ENCODE measurements around the gene FAM163B. TPM values are rescaled to one million over a fixed set of nuclear protein-coding genes. Genes with fewer than 3 reads are reported as not detected.
"Not testable (repeated sequence)": the region's sequence is repeated elsewhere in the genome, so short reads cannot be mapped to it uniquely, and the experiment has no call there.

FAM163B gene
- total RNA-seq, 2 donors from 2014 or later: not detected

DNA sequence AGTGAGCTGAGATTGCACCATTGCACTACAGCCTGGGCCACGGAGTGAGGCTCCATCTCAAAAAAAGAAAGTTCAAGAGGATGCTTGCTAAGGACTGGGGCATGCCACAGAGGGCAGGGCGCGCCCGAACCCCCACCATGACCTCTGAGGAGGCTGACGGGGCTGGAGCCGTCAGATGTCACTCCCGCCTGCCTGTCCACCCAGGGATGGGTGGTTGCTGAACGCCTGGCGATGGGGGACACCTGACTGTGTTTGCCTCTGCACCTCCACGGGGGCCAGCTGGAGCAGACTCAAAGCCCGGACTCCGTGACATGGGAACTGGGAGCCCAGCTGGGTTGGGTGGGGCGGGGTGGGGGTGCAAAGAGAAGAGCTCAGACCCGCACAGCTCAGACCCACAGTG, 42.8 kb downstream of the FAM163B start:
- Histone ChIP-seq H3K4me3 (ENCODE audit: low read length) (no peak overlapping the region), H3K9ac (ENCODE audit: extremely low read depth, low read length, poor library complexity, severe bottlenecking) (no peak overlapping the region), H3K36me3 (ENCODE audit: control insufficient read depth, insufficient read depth, low read length) (no peaks in the 10 kb centered on the region), H3K9me3 (ENCODE audit: control insufficient read depth, low read length) (no peaks in the 10 kb centered on the region), H3K27me3 (ENCODE audit: control insufficient read depth, insufficient read depth, low read length, poor library complexity, severe bottlenecking) (no peaks in the 10 kb centered on the region), H3K4me1 (ENCODE audit: control insufficient read depth, insufficient read depth, low read length) (no peaks in the 10 kb centered on the region), H3K27ac (ENCODE audit: low read depth, low read length) (no peak overlapping the region)
- Mint-ChIP-seq H3K27ac (no peak overlapping the region), H3K4me1 (no peaks in the 10 kb centered on the region), H3K36me3 (ENCODE audit: low read depth) (no peaks in the 10 kb centered on the region), H3K9me3 (no peaks in the 10 kb centered on the region), H3K4me3 (no peak overlapping the region), H3K27me3 (ENCODE audit: insufficient read depth) (peaks cover 3% of the 10 kb centered on the region)
- DNase-seq: no peak
- TF ChIP-seq, protein P1, sequence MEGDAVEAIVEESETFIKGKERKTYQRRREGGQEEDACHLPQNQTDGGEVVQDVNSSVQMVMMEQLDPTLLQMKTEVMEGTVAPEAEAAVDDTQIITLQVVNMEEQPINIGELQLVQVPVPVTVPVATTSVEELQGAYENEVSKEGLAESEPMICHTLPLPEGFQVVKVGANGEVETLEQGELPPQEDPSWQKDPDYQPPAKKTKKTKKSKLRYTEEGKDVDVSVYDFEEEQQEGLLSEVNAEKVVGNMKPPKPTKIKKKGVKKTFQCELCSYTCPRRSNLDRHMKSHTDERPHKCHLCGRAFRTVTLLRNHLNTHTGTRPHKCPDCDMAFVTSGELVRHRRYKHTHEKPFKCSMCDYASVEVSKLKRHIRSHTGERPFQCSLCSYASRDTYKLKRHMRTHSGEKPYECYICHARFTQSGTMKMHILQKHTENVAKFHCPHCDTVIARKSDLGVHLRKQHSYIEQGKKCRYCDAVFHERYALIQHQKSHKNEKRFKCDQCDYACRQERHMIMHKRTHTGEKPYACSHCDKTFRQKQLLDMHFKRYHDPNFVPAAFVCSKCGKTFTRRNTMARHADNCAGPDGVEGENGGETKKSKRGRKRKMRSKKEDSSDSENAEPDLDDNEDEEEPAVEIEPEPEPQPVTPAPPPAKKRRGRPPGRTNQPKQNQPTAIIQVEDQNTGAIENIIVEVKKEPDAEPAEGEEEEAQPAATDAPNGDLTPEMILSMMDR (conservative IDR thresholded peaks at IDR 0.05): no peak
- WGBS, 2 experiments (ENCODE audit: insufficient coverage in 1 of 2, insufficient read length in 1 of 2): 91 to 94% methylated on average over 9 to 14 of the region's 14 CpGs

DNA sequence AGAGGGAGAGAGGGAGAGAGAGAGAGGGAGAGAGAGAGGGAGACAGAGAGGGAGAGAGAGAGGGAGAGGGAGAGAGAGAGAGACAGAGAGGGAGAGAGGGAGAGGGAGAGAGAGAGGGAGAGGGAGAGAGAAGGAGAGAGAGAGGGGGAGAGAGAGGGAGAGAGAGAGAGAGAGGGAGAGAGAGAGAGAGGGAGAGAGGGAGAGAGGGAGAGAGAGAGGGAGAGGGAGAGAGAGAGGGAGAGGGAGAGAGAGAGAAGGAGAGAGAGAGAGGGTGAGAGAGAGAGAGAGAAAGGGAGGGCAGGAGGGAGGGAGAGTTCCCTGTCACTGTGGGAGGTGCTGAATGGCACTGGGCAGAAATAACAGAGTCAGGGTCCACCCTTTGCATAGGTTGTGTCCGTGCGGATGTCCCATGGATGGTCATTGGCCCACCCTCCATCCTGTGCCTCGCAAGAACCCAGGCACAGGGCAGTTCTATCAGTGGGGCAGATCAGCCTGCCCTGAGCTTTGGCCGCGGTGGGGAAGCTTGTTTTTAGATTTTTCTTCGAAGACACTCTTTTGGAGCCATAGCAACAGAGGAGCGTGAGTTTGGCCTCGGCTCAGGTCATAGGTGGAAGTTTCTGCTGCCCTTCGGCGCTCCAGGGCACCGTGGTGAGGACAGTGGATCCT, 44.6 kb downstream of the FAM163B start:
- Histone ChIP-seq H3K27me3 (ENCODE audit: control insufficient read depth, insufficient read depth, low read length, poor library complexity, severe bottlenecking) (no peaks in the 10 kb centered on the region), H3K9me3 (ENCODE audit: control insufficient read depth, low read length) (no peaks in the 10 kb centered on the region), H3K36me3 (ENCODE audit: control insufficient read depth, insufficient read depth, low read length) (no peaks in the 10 kb centered on the region), H3K9ac (ENCODE audit: extremely low read depth, low read length, poor library complexity, severe bottlenecking) (no peak overlapping the region), H3K27ac (ENCODE audit: low read depth, low read length) (no peak overlapping the region), H3K4me3 (ENCODE audit: low read length) (no peak overlapping the region), H3K4me1 (ENCODE audit: control insufficient read depth, insufficient read depth, low read length) (no peaks in the 10 kb centered on the region)
- Mint-ChIP-seq H3K36me3 (ENCODE audit: low read depth) (no peaks in the 10 kb centered on the region), H3K4me3 (no peak overlapping the region), H3K9me3 (no peaks in the 10 kb centered on the region), H3K4me1 (no peaks in the 10 kb centered on the region), H3K27me3 (ENCODE audit: insufficient read depth) (peaks cover 3% of the 10 kb centered on the region), H3K27ac (no peak overlapping the region)
- no peak for DNase-seq
- WGBS, 2 experiments (ENCODE audit: insufficient coverage in 1 of 2, insufficient read length in 1 of 2): 84 to 86% methylated on average over 10 to 11 of the region's 11 CpGs
- TF ChIP-seq, protein P1 (conservative IDR thresholded peaks at IDR 0.05): no peak

DNA sequence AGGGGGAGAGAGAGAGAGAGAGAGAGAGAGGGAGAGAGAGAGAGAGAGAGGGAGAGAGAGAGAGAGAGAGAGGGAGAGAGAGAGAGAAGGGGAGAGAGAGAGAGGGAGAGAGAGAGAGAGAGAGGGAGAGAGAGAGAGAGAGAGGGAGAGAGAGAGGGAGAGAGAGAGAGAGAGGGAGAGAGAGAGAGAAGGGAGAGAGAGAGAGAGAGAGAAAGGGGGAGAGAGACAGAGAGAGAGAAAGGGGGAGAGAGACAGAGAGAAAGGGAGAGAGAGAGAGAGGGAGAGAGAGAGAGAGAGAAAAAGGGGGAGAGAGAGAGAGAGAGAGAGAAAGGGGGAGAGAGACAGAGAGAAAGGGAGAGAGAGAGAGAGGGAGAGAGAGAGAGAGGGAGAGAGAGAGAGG, 45.4 kb downstream of the FAM163B start:
- not testable (repeated sequence) for H3K36me3 Mint-ChIP-seq (ENCODE audit: low read depth)

DNA sequence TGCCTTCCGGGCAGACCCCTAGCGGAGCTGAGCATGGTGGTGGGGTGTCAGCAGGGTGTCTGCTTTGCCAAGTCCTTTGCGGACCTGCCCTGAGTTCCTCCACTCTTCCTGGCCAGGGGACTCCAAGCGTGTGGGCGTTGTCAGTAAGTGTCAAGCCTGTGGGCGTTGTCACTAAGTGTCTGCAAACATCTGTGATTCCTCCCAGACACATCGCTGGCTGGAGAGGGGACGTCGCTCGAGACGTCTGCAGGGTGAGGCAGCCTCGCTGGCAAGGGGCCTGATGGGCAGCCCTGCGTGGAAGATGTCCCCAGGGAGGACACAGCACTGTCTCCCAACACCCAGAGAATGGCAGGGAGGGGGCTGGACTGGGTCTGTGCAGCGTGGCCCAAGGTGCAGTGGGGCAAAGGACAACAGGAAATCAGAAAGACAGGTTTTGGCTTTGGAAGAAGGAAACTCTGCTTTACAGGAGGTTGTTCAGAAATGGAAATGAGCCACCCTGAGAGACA, 45.8 kb downstream of the FAM163B start:
- DNase-seq: no peak
- Histone ChIP-seq H3K36me3 (ENCODE audit: control insufficient read depth, insufficient read depth, low read length) (no peaks in the 10 kb centered on the region), H3K27ac (ENCODE audit: low read depth, low read length) (no peak overlapping the region), H3K4me3 (ENCODE audit: low read length) (no peak overlapping the region), H3K9ac (ENCODE audit: extremely low read depth, low read length, poor library complexity, severe bottlenecking) (no peak overlapping the region), H3K4me1 (ENCODE audit: control insufficient read depth, insufficient read depth, low read length) (peaks cover 4% of the 10 kb centered on the region), H3K9me3 (ENCODE audit: control insufficient read depth, low read length) (no peaks in the 10 kb centered on the region), H3K27me3 (ENCODE audit: control insufficient read depth, insufficient read depth, low read length, poor library complexity, severe bottlenecking) (no peaks in the 10 kb centered on the region)
- H3K27ac Mint-ChIP-seq: no peak overlapping the region
- no peaks in the 10 kb centered on the region for H3K9me3 Mint-ChIP-seq
- H3K36me3 Mint-ChIP-seq (ENCODE audit: low read depth): no peaks in the 10 kb centered on the region
- peaks cover 3% of the 10 kb centered on the region for H3K27me3 Mint-ChIP-seq (ENCODE audit: insufficient read depth)
- 69 to 71% methylated on average over 13 to 14 of the region's 14 CpGs for WGBS, 2 experiments (ENCODE audit: insufficient coverage in 1 of 2, insufficient read length in 1 of 2)
- H3K4me3 Mint-ChIP-seq: no peak overlapping the region
- TF ChIP-seq, protein P1 (conservative IDR thresholded peaks at IDR 0.05): no peak
- peaks cover 6% of the 10 kb centered on the region for H3K4me1 Mint-ChIP-seq

More for the DNA sequence above, 45.4 kb downstream of the FAM163B start:
- DNase-seq; H3K27ac Mint-ChIP-seq; H3K4me3 Mint-ChIP-seq; H3K4me1 Mint-ChIP-seq; H3K4me1 ChIP-seq (ENCODE audit: control insufficient read depth, insufficient read depth, low read length); H3K27ac ChIP-seq (ENCODE audit: low read depth, low read length); H3K4me3 ChIP-seq (ENCODE audit: low read length); H3K27me3 ChIP-seq (ENCODE audit: control insufficient read depth, insufficient read depth, low read length, poor library complexity, severe bottlenecking); H3K36me3 ChIP-seq (ENCODE audit: control insufficient read depth, insufficient read depth, low read length); H3K9me3 ChIP-seq (ENCODE audit: control insufficient read depth, low read length); H3K9ac ChIP-seq (ENCODE audit: extremely low read depth, low read length, poor library complexity, severe bottlenecking); H3K9me3 Mint-ChIP-seq; H3K27me3 Mint-ChIP-seq (ENCODE audit: insufficient read depth): not testable (repeated sequence)

Data from endodermal cell (in vitro differentiated cells).